LNCAP (cell line): ENCODE measurements around the gene TPRG1L.

Experiments used
- TF ChIP-seq, protein P1 (sequence below): fragments of 450-650 bp; IDR thresholded peaks from 2 replicates; pipeline ENCODE4 v1.5.1; 2017; ENCODE audit warnings: mild to moderate bottlenecking

TPRG1L gene

DNA sequence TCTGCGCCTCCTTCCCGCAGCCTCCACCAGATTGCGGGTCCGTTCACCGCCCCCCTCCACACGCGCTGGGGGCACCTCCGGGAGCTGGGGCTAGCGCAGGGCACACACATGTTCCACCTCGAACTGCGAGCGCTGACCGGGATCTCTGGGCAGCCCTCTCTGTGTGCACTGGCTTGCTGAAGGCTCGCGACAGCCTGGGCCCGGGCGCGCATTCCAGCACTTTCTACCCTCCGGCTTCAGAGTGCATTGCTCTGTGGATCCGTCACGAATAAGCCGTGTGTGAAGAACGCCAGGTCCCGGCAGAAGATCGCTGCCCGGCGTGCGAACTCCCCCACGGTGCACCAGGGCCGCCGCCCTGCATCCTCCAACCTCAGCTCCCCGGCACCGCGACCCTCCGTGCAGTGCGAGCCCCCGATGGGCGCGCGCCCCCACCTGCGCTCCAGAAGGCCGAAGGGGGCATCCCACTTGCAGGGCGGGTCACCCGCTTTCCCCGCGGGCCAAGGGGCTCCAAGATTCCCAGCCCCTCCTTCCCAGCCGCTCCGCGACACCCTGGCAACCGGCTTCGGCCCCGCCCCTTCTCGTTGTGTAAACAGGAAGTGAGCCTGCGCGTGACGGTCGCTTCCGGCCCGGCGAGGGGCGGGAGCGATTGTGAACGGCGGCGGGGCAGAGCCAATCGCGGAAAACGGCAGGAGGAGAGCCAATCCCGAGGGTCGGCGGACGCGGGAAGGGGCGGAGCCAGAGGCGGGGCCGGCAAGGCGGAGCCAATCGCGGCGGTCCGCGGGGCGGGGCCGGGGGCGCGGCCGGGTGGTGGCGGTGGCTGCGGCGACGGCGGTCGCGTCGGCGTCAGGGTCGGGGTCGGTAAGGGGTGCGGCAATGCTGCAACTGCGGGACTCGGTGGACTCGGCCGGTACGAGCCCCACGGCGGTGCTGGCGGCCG is at the start of gene TPRG1L:
TSS of gene TPRG1L (plus strand) at position 816 of the 937 bp plus-strand sequence. CDS start at position 874, 58 bp downstream.
- TF ChIP-seq, protein P1, sequence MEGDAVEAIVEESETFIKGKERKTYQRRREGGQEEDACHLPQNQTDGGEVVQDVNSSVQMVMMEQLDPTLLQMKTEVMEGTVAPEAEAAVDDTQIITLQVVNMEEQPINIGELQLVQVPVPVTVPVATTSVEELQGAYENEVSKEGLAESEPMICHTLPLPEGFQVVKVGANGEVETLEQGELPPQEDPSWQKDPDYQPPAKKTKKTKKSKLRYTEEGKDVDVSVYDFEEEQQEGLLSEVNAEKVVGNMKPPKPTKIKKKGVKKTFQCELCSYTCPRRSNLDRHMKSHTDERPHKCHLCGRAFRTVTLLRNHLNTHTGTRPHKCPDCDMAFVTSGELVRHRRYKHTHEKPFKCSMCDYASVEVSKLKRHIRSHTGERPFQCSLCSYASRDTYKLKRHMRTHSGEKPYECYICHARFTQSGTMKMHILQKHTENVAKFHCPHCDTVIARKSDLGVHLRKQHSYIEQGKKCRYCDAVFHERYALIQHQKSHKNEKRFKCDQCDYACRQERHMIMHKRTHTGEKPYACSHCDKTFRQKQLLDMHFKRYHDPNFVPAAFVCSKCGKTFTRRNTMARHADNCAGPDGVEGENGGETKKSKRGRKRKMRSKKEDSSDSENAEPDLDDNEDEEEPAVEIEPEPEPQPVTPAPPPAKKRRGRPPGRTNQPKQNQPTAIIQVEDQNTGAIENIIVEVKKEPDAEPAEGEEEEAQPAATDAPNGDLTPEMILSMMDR: no peak

DNA sequence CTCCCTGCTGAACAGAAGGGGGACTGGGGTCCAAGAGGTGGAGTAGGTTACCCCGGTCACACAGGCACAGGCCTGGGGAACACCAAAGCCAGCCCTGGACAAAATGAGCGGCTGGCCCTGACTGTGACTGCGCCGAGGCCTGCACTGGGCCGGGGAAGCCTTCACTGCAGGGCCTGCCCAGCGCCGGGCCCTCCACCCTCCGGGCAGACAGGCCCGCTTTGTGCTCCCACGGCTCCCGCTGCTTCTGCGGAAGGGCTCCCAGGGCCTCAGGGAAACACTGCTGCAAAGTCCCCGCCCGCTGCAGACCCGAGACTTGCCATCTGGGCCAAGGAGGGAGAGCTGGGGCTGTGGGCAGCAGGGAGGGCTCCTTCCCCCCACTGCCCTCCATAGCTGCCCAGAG is 48.8 kb upstream of the TPRG1L start:
- TF ChIP-seq, protein P1: no peak

DNA sequence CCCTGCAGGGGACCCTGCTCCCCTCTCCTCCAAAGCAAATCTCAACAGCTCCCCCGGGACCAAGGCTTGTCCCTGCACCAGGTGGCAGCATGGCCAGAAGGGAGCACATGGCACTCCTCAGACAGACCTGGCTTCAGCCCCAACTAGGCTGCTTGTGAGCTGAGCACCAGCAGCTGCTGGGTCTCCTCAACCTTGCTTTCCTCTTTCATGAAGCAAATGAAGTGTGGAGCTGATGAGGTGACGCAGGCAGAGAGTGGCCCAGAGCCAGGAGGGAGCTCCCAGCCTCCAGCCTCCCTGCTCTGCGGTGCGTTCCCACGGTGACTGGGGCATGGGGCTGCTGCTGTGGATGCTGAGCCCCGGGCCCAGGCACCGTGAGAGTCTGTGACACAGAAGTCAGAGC is 47.5 kb upstream of the TPRG1L start:
- TF ChIP-seq, protein P1: no peak

DNA sequence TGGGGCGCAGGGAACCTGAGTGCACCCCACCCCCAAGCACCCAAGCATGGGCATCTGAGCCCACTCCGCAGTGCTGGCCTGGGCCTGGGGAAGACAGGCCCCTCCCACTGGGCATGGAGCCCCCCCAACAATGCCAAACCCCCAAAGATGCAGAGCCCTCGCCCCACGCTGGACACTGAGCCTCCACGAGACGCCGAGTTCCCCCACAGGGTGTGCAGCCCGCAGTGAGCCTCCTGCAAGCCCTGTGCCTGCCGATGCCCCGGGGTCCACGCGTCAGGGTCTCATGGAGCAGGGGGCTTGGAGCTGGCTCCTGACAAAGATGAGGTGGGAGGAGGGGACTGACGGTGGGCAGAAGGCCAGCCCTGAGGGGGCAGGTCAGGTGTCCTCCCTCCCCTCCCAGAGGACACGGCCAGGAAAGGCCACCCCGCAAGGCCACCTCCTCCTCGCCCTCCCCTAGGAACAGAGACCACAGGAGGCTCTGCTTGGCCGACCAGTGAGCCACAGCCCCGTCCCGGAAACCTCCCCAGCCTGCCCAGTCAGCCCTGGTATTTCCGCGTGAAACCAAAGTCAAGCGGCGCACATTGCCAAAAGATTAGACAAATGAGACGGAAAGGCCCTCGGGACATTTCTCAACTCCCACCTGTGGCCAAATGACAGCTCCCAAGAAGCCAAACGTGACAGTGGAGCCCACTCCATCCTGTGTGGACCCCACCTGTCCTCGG is 46.9 kb upstream of the TPRG1L start:
- TF ChIP-seq, protein P1: no peak

DNA sequence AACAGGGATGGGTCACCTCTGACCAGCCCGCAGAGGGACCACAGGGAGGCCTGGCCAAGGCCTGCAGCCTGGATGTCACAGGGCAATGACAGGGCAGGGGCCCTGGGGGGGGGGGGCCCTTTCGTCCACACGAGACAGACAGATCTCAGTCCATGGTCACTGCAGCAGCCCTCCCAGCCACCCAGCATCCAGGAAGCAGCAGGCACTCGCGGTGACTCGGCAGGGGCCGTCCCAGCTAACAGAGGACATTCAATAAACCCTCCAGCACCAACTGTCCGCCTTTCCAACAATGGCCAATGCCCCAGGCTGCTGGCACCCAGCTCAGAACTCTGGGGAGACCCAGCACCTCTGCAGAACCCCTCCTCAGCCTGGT is 46.4 kb upstream of the TPRG1L start:
- TF ChIP-seq, protein P1: no peak

DNA sequence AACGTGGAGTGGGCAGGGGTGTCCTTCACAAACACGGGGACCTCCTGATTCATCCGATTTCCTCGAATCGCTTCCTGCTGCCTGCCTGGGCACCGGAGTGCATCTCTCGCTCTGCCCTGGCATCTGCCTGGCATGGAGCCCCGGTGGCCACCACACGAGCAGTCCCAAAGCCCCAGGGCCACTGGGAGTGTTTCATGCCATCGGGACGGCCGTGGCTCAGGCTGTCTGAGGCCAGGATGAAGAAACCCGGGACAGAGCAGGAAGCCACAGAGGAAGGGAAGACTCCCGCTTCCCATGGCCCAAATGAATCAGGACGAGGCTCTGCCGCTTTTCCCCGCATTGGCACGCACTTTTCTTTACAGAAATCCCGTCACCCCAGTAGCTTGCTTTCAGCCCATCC is 45.9 kb upstream of the TPRG1L start:
- TF ChIP-seq, protein P1: no peak

DNA sequence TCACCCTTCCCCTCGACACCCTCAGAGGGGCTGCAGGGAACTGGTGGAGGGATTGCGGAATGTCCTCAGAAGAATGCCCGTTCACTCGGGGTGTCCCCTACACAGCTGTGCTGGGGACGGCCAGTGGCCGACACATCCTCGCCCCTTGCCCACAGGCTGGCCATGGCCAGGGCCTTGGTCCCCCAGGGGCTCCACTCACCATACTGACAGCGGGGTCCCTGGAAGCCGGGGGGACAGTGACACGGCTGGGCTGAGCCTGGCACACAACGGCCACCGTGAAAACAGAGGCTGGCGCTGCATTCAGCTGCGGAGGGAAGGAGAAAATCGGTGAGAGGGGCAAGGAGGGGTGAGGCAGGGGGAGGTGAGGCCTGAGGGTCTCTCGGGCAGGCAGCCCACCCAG is 45.2 kb upstream of the TPRG1L start:
- TF ChIP-seq, protein P1: no peak
